HTR-8/SVneo (cell line): ENCODE measurements around the gene GCN1.

Experiments used
- DNase-seq: peaks from one replicate; pipeline ENCODE4 v3.0.0; 2011; ENCODE audit warnings: low spot score, mixed read lengths; ENCODE audit not compliant: insufficient read length
- FAIRE-seq: peaks from 2 replicates; lab custom pipeline; 2011; peaks lifted over from hg19 to GRCh38; lab: Jason Lieb, UNC

GCN1 gene

GRCh38 chr12:120101617-120102016, 92.9 kb downstream of the GCN1 start:
- DNase-seq = no peak
- FAIRE-seq = no peak

- FAIRE-seq = no peak
- DNase-seq = no peak
These were observed 93.3 kb downstream of the GCN1 start for GRCh38 chr12:120101182-120101581.

DNA sequence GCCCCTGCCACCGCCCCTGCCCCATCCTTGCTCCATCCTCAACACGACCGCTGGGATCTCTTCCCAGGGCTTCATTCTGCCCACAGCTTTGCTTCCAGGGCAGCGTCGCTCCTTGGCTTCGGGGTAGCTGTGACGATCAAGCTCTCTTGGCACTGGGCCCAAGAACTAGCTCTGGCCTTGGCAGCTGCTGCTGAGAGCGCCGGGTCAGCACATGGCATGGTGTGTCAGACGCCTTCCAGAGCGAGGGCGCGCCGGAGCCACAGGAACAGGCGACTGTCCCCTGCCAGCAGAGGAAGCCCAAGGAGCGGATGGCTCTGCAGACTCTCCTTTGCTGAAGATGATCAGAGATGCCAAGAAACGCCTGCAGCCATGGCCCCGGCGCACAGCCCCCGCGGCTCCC, 93.9 kb downstream of the GCN1 start:
- no peak for DNase-seq
- no peak for FAIRE-seq

GRCh38 chr12:120099738-120100137, 94.8 kb downstream of the GCN1 start:
- FAIRE-seq (no peak), DNase-seq (no peak)

GRCh38 chr12:120098756-120099470, 95.6 kb downstream of the GCN1 start:
- FAIRE-seq = no peak
- no peak for DNase-seq

- DNase-seq (no peak), FAIRE-seq (no peak)
These were observed 97.8 kb downstream of the GCN1 start for GRCh38 chr12:120096671-120097202.

DNA sequence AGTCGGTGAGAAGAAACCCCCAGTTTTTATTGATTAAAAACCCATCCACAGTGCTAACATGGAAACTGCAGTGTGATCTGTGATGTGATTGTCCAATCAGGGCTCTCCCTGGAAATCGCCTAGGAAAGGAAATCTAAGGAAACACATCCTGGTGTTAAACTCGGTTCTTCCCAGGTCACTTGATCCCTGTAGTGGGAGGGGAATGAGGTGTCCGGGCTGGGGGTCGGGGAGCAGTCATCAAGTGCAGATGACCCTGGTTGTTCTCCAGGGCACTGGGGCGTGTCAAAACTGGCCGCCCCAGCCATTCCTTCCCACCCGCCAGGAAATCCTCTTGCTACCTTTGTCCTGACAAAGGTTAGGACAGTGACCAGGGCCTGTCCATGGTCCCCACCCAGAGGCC, 98.8 kb downstream of the GCN1 start:
- FAIRE-seq (no peak), DNase-seq (no peak)

DNA sequence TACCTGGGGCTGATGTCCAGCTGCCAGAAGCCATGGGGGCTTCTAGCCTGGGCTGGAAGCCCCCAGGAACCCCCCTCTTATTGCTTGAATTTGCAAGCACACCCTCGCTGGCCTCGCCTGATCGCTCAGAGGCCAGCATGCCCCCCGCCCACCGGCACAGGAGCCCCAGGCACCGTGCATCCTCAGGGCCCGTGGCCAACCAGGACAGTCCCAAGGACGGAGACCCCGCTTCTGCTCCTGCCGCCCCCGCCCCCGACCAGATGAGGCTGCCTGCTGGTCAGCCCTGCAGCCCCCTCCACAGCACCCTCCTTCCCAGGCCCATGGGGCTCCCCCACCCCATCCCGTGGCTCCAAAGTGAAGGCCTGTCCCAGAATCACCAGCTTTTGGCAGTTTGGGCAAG, 99.2 kb downstream of the GCN1 start:
- FAIRE-seq (no peak), DNase-seq (no peak)

GRCh38 chr12:120094485-120094884, 100.0 kb downstream of the GCN1 start:
- FAIRE-seq (no peak), DNase-seq (no peak)

DNA sequence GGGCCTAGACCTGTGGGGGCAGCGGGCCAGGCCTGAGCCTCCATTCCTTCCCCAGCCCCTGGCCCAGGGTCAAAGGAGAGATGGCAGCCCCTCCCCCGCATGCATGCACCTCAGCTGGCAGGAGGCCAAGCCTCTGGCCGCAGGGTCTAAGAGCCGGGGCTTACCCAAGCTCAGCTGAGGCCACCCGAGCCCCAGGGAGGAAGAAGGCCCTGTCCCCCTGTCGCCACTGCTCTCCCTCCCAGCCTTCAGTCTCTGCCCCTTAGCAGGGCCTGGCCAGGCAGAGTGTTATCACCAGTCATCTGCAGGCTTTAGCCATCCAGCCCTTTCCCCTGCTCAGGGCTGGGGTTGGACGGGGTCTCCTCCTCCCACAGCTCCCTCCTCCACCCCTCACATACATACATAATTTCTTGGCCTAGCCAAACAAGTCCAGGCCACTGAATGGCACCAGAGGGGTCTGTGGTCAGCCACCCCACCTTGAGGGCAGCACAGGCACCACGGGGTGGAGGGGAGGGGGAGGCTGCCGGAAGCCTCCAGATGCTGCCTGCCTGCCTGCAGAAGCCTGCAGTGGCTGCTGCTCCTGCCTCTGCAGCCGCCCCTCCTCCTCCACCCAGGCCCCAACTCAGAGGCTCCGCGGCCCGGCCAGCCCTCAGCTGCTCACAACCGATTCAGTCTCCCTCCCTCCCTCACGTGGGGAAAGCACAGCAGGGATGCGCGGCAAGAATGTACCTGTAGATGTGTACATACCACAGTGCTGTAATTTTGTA, 100.7 kb downstream of the GCN1 start:
- no peak for DNase-seq
- FAIRE-seq = no peak

DNA sequence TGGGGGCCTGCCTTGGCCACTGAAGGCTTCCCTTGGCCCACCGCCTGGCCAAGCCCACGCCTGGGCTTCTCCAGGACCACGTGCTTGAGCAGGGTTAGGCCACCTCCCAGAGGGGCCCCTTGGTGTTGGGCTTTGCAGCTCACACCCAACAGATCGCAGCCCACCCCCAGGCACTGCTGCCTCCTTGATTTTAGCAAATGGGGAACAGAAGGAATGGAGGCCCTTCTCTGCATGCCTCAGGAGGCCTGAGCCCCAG, 101.3 kb downstream of the GCN1 start:
- DNase-seq = no peak
- FAIRE-seq = no peak

DNA sequence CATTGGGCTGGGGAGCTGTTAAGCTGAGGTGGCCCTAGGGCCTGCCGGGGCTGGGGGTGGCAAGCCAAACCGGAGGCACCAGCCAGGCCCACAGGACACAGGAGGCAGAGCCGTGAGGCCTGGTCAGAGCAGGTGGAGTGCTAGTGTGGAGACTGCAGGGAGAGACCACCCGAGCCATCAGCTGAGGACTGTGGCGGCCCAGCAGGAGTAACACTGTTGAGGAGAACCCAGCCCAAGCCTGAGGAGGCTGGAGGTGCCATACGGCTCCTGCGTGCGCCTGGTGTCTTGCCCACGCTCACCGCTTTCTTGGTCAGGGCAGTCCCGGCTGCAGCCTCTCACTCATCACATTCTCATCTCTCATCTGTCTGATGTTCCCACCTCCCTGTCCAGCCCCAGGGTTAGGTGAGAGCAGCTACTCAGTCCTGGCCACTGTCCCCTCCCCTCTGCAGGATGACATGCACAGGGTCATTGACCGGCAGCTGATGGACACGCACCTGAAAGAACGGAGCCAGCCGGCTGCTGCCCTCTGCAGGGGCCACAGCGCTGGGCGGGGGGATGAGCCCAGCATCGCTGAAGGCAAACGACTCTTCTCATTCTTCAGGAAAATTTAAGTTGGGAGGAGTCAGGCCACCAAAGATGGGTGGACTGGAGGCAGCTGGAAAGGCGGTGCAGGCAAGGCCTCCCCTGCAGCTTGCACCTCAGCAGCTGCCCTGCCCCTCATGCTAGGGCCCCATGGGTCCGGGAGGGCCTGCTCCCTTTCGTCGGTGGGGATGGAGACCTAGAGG, 101.8 kb downstream of the GCN1 start:
- no peak for DNase-seq

DNA sequence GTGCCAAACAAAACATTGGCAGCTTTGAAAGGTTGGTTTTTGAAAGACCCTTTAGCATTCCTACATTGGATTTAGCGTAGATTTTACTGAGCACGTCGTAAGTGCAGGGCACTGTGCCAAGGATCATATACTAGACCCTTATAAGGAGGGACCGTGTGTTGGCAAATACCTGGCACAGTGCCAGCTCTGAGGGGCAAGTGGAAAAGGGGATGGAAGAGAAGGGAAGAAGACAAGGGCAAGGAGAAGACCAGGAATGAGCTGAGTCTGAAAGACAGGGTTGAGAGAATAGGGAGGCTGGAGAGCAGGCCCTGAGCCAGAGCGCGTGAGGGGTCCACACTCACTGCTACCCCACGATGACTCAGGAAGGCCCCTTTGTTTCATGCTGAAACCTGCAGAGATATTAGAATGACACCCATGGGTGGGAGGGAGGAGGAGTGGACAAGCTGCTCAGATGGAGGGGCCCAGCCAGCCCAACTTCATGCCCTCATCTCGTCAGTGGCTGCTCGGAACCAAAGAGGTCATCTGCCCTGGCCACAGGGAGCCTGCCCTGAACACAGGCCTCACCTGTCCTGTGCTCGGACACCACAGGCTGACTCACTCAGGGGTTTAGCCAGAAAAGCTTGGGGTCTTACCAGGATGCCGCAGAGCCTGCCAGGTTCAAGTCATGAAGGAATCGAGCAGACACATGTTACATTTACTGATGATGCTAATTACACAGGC, 103.0 kb downstream of the GCN1 start:
- FAIRE-seq (no peak), DNase-seq (no peak)

More for the DNA sequence above, 101.8 kb downstream of the GCN1 start:
- no peak for FAIRE-seq

- FAIRE-seq = no peak
These were observed 103.8 kb downstream of the GCN1 start for GRCh38 chr12:120090626-120091295.

DNA sequence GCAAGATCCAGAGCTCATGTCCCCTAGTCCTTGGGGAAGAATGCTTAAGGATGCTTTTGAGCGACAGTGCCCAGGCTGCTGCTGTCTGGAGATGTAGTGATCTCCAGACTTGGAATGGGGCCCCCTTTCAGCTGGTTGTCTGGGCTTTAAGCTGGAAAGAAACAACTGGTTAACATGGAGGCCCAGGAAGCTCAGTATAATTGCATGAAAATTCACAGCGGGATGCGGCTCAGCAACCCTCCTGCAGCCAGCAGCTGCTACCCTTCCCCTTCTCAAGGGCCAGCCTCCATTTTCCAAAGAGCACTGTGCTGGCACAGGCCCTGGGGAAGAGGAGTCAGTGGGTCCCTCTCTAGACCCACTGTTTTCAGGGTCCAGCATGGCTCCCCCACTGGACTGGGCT, 104.3 kb downstream of the GCN1 start:
- FAIRE-seq = no peak

More at GRCh38 chr12:120090626-120091295, 103.8 kb downstream of the GCN1 start:
- DNase-seq = no peak

GRCh38 chr12:120089796-120090195, 104.7 kb downstream of the GCN1 start:
- no peak for FAIRE-seq

More for the DNA sequence above, 104.3 kb downstream of the GCN1 start:
- DNase-seq = no peak

DNA sequence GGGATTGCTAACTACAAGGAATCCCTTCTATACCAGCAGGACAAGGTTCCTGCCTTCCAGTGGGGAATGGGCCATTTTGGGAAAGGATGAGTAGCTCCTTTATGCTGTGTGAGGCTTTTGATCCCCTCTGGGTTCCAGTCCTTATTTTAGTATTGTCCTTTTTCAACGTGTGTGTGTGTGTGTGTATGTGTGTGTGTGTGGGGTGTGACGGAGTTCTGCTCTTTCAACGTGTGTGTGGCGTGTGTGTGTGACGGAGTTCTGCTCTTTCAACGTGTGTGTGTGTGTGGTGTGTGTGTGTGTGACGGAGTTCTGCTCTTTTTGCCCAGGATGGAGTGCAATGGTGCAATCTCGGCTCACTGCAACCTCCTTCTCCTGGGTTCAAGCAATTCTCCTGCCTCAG, 105.4 kb downstream of the GCN1 start:
- FAIRE-seq (no peak), DNase-seq (no peak)

More at GRCh38 chr12:120089796-120090195, 104.7 kb downstream of the GCN1 start:
- DNase-seq = no peak

GRCh38 chr12:120086801-120087621, 107.5 kb downstream of the GCN1 start:
- DNase-seq (peak; percentile 99), FAIRE-seq (peak; percentile 89)
